GM21786 (cell line): Measurements from ENCODE around the gene NOL4L.
"Not testable (repeated sequence)": the region's sequence is repeated elsewhere in the genome, so short reads cannot be mapped to it uniquely, and the experiment has no call there.

Experiments used
- ATAC-seq: cut with Tn5 transposase; IDR thresholded peaks from one replicate; pipeline ENCODE4 v1.9.1; 2021; ENCODE audit not compliant: unreplicated experiment

NOL4L gene

GRCh38 chr20:32436142-32436861 is 148.8 kb downstream of the NOL4L start:
- no peak for ATAC-seq

GRCh38 chr20:32435449-32436107 is 149.6 kb downstream of the NOL4L start:
- ATAC-seq: no peak

- ATAC-seq: no peak
Measured at GRCh38 chr20:32434434-32434833, 150.7 kb downstream of the NOL4L start.

GRCh38 chr20:32433311-32434021 is 151.7 kb downstream of the NOL4L start:
- no peak for ATAC-seq

- no peak for ATAC-seq
Measured at GRCh38 chr20:32432277-32432676, 152.9 kb downstream of the NOL4L start.

- ATAC-seq: no peak
Measured at GRCh38 chr20:32431457-32431856, 153.7 kb downstream of the NOL4L start.

- ATAC-seq: no peak
Measured at GRCh38 chr20:32429745-32430360, 155.3 kb downstream of the NOL4L start.

- no peak for ATAC-seq
Measured at GRCh38 chr20:32429343-32429742, 155.8 kb downstream of the NOL4L start.

GRCh38 chr20:32427996-32428395 is 157.1 kb downstream of the NOL4L start:
- ATAC-seq: no peak

GRCh38 chr20:32421290-32421689 is 163.8 kb downstream of the NOL4L start:
- no peak for ATAC-seq

- ATAC-seq: no peak
Measured at GRCh38 chr20:32418376-32418775, 166.8 kb downstream of the NOL4L start.

GRCh38 chr20:32416206-32416605 is 168.9 kb downstream of the NOL4L start:
- ATAC-seq: no peak

- ATAC-seq: no peak
Measured at GRCh38 chr20:32415494-32415893, 169.6 kb downstream of the NOL4L start.

- no peak for ATAC-seq
Measured at GRCh38 chr20:32411955-32412706, 173.0 kb downstream of the NOL4L start.

- not testable (repeated sequence) for ATAC-seq
Measured at GRCh38 chr20:32407131-32407750, 177.9 kb downstream of the NOL4L start.

- no peak for ATAC-seq
Measured at GRCh38 chr20:32406701-32407100, 178.4 kb downstream of the NOL4L start.

GRCh38 chr20:32404017-32404416 is 181.1 kb downstream of the NOL4L start:
- no peak for ATAC-seq

- ATAC-seq: no peak
Measured at GRCh38 chr20:32400476-32400875, 184.7 kb downstream of the NOL4L start.

GRCh38 chr20:32397567-32398084 is 187.5 kb downstream of the NOL4L start:
- no peak for ATAC-seq

GRCh38 chr20:32396646-32397160 is 188.4 kb downstream of the NOL4L start:
- ATAC-seq: no peak
